Naive thymus-derived CD4-positive, alpha-beta T cell (primary cell): Measurements from ENCODE around the gene GNG13. TPM values are rescaled to one million over a fixed set of nuclear protein-coding genes. Genes with fewer than 3 reads are reported as not detected.

Experiments
- ATAC-seq: fragments of 150-1000 bp; cut with Tn5 transposase; 2 replicates; pipeline ENCODE4 v1.10.0; 2021; ENCODE audit warnings: mild to moderate bottlenecking, moderate library complexity
- CTCF ChIA-PET: fragments of 350-600 bp; sonication (Branson Sonifier 250); formaldehyde crosslinking; loops from one replicate; lab custom pipeline; 2021; ENCODE audit warnings: antibody characterized with exemption; lab: Charles Lee
- POLR2A ChIA-PET: fragments of 350-600 bp; sonication (Branson Sonifier 250); formaldehyde crosslinking; loops from one replicate; lab custom pipeline; 2021; ENCODE audit warnings: antibody characterized with exemption, inconsistent platforms; lab: Charles Lee
- DNase-seq, 9 donors: peaks; one replicate each; pipeline versions ENCODE4 v3.0.0 to v3.0.0-alpha.2; 2020 to 2022; ENCODE audit warnings: mixed read lengths in 1 of 9
- H3K27ac ChIP-seq: one replicate; pipeline ENCODE4 v1.7.0; 2013; ENCODE audit warnings: mild to moderate bottlenecking, low read depth, low read length, moderate library complexity
- H3K27me3 ChIP-seq, 2 donors: one replicate each; pipeline ENCODE4 v1.7.0; 2013; ENCODE audit warnings: low read length in 2 of 2, mild to moderate bottlenecking in 2 of 2, moderate library complexity in 2 of 2; ENCODE audit not compliant: control insufficient read depth in 2 of 2, insufficient read depth in 2 of 2
- H3K36me3 ChIP-seq, 3 experiments: 1 replicate in 2 of 3; 2 replicates in 1 of 3; pipeline ENCODE4 v1.7.0; 2013; ENCODE audit warnings: low read length in 3 of 3, mild to moderate bottlenecking in 3 of 3, moderate library complexity in 1 of 3; ENCODE audit not compliant: insufficient read depth in 3 of 3, control insufficient read depth in 2 of 3
- H3K4me1 ChIP-seq, 2 donors: one replicate each; pipeline ENCODE4 v1.7.0; 2013; ENCODE audit warnings: low read length in 2 of 2, mild to moderate bottlenecking in 2 of 2, moderate library complexity in 1 of 2; ENCODE audit not compliant: control insufficient read depth in 2 of 2, insufficient read depth in 2 of 2
- H3K4me3 ChIP-seq: 2 replicates; pipeline ENCODE4 v1.7.0; 2013; ENCODE audit warnings: mild to moderate bottlenecking, low read length
- H3K9me3 ChIP-seq, 3 experiments: 1 replicate in 2 of 3; 2 replicates in 1 of 3; pipeline ENCODE4 v1.7.0; 2013; ENCODE audit warnings: low read length in 3 of 3; ENCODE audit not compliant: control insufficient read depth in 2 of 3
- H3K27ac Mint-ChIP-seq, 9 donors: one replicate each; pipeline ENCODE4 v1.8.0; 2020 to 2022; ENCODE audit warnings: mixed read lengths in 9 of 9, mild to moderate bottlenecking in 8 of 9, moderate library complexity in 5 of 9, inconsistent platforms in 2 of 9
- H3K27me3 Mint-ChIP-seq, 5 donors: one replicate each; pipeline ENCODE4 v1.8.0; 2021 to 2022; ENCODE audit warnings: mixed read lengths in 5 of 5, mild to moderate bottlenecking in 1 of 5
- H3K36me3 Mint-ChIP-seq, 5 donors: one replicate each; pipeline ENCODE4 v1.8.0; 2020 to 2022; ENCODE audit warnings: mixed read lengths in 5 of 5, mild to moderate bottlenecking in 3 of 5, inconsistent platforms in 1 of 5
- H3K4me1 Mint-ChIP-seq, 7 donors: one replicate each; pipeline ENCODE4 v1.8.0; 2020 to 2022; ENCODE audit warnings: mixed read lengths in 7 of 7, mild to moderate bottlenecking in 3 of 7, inconsistent platforms in 1 of 7
- H3K4me3 Mint-ChIP-seq, 10 donors: one replicate each; pipeline ENCODE4 v1.8.0; 2020 to 2022; ENCODE audit warnings: mild to moderate bottlenecking in 10 of 10, mixed read lengths in 10 of 10, moderate library complexity in 6 of 10, inconsistent platforms in 2 of 10
- H3K9me3 Mint-ChIP-seq, 11 donors: one replicate each; pipeline ENCODE4 v1.8.0; 2020 to 2022; ENCODE audit warnings: mixed read lengths in 11 of 11, mild to moderate bottlenecking in 4 of 11, inconsistent platforms in 1 of 11, moderate library complexity in 1 of 11
- intact Hi-C, 2 donors: fragments of 100-400 bp; cut with micrococcal nuclease; formaldehyde crosslinking; loops; one replicate each; pipeline ENCODE4 v1.15.1; 2023
- microRNA-seq: library from miRNA; unstranded; fragments of <30 nt; microRNA quantifications from one replicate; pipeline ENCODE4 v1.2.0, GENCODE V29; 2022; ENCODE audit warnings: borderline microRNAs expressed
- polyA plus RNA-seq, 2 donors: library from polyadenylated mRNA; unstranded; fragments of 300-500 nt; fragmentation: Illumina TruSeq; gene quantifications; one replicate each; pipeline ENCODE4 v1.2.3, GENCODE V29; 2021
- total RNA-seq, 6 experiments: library from RNA in 5 of 6; stranded (reverse) in 5 of 6; gene quantifications; 1 replicate in 5 of 6; 2 replicates in 1 of 6; pipeline ENCODE4 v1.2.3 and lab custom pipeline; 2021 to 2026

Gene GNG13
- total and polyA plus RNA-seq, 7 experiments from 2014 or later, result not detected

- H3K27ac ChIP-seq, result no peak overlapping the region
- Mint-ChIP-seq H3K27ac (no peak overlapping the region), H3K4me3 (no peak overlapping the region), H3K27me3 (peaks cover 0 to 7% (median 4%) of the 10 kb centered on the region in 5 donors), H3K36me3 (no peaks in the 10 kb centered on the region), H3K9me3 (peaks cover 0 to 5% (median 0%) of the 10 kb centered on the region in 11 donors), H3K4me1 (peaks cover 0 to 4% (median 3%) of the 10 kb centered on the region in 7 donors)
- no peaks in the 10 kb centered on the region for H3K4me1 ChIP-seq
- no peak for ATAC-seq
- no peak for DNase-seq
- H3K4me3 ChIP-seq, result no peak overlapping the region
- intact Hi-C loops, result no loop called here
- no peaks in the 10 kb centered on the region for H3K36me3 ChIP-seq
- H3K9me3 ChIP-seq, result no peaks in the 10 kb centered on the region
- ChIA-PET CTCF (interaction anchor here (0.7 kb wide), 1 partner anchor 33 kb away, joined by 3 read pairs; no protein-coding TSS in a partner anchor), POLR2A (no interaction called here)
- no peaks in the 10 kb centered on the region for H3K27me3 ChIP-seq
These were observed 48.6 kb downstream of the GNG13 start for GRCh38 chr16:752007-752312.

- no peaks in the 10 kb centered on the region for H3K4me1 ChIP-seq
- Mint-ChIP-seq H3K27me3 (peaks cover 0 to 5% (median 1%) of the 10 kb centered on the region in 5 donors), H3K36me3 (no peaks in the 10 kb centered on the region), H3K27ac (no peak overlapping the region), H3K4me1 (peaks cover 0 to 4% (median 3%) of the 10 kb centered on the region in 7 donors), H3K4me3 (no peak overlapping the region), H3K9me3 (peaks cover 0 to 2% (median 0%) of the 10 kb centered on the region in 11 donors)
- CTCF ChIA-PET, result interaction anchor here (0.7 kb wide), 1 partner anchor 33 kb away, joined by 3 read pairs; no protein-coding TSS in a partner anchor
- no peaks in the 10 kb centered on the region for H3K36me3 ChIP-seq
- DNase-seq, result no peak
- intact Hi-C loops, result no loop called here
- no peak for ATAC-seq
- no peak overlapping the region for H3K27ac ChIP-seq
- POLR2A ChIA-PET, result no interaction called here
- H3K27me3 ChIP-seq, result no peaks in the 10 kb centered on the region
- H3K4me3 ChIP-seq, result no peak overlapping the region
- H3K9me3 ChIP-seq, result no peaks in the 10 kb centered on the region
These were observed 49.2 kb downstream of the GNG13 start for GRCh38 chr16:751152-752006.

GRCh38 chr16:750485-750884 is 50.0 kb downstream of the GNG13 start:
- Mint-ChIP-seq H3K4me1 (peaks cover 0 to 4% (median 3%) of the 10 kb centered on the region in 7 donors), H3K9me3 (no peaks in the 10 kb centered on the region), H3K27ac (no peak overlapping the region), H3K27me3 (peaks cover 0 to 2% (median 0%) of the 10 kb centered on the region in 5 donors), H3K4me3 (no peak overlapping the region), H3K36me3 (no peaks in the 10 kb centered on the region)
- ATAC-seq, result no peak
- H3K4me1 ChIP-seq, result no peaks in the 10 kb centered on the region
- H3K36me3 ChIP-seq, result no peaks in the 10 kb centered on the region
- POLR2A ChIA-PET, result no interaction called here
- no peaks in the 10 kb centered on the region for H3K9me3 ChIP-seq
- no peak for DNase-seq
- H3K27ac ChIP-seq, result no peak overlapping the region
- no peak overlapping the region for H3K4me3 ChIP-seq
- no peaks in the 10 kb centered on the region for H3K27me3 ChIP-seq
- CTCF ChIA-PET, result no interaction called here
- intact Hi-C loops, result no loop called here

GRCh38 chr16:749010-749409 is 51.5 kb downstream of the GNG13 start:
- no peak for DNase-seq
- no peak overlapping the region for H3K4me3 Mint-ChIP-seq
- Histone ChIP-seq H3K4me1 (no peaks in the 10 kb centered on the region), H3K9me3 (no peaks in the 10 kb centered on the region), H3K4me3 (no peak overlapping the region), H3K27me3 (no peaks in the 10 kb centered on the region), H3K27ac (no peak overlapping the region), H3K36me3 (no peaks in the 10 kb centered on the region)
- intact Hi-C loops, result no loop called here
- no peaks in the 10 kb centered on the region for H3K4me1 Mint-ChIP-seq
- H3K36me3 Mint-ChIP-seq, result no peaks in the 10 kb centered on the region
- POLR2A ChIA-PET, result interaction anchor here (0.6 to 1.6 kb wide), 3 partner anchors 8 to 1242 kb away, joined by 3 to 5 read pairs (median 4); partner anchors contain the start of gene CIAO3
- no peak for ATAC-seq
- H3K27me3 Mint-ChIP-seq, result peaks cover 0 to under 1% (median 0%) of the 10 kb centered on the region in 5 donors
- H3K27ac Mint-ChIP-seq, result no peak overlapping the region
- CTCF ChIA-PET, result interaction anchor here (0.6 kb wide), 1 partner anchor 308 kb away, joined by 3 read pairs; no protein-coding TSS in a partner anchor
- H3K9me3 Mint-ChIP-seq, result no peaks in the 10 kb centered on the region

Small RNAs within 50 kb of the gene (microRNA-seq; reads per million reads assigned to microRNA genes)
- gene MIR662, result not detected

Other genes starting within 250 kb of the GNG13 start
- gene PRR35, start 240.3 kb downstream of the GNG13 start, total RNA-seq, result not detected
- not detected for gene PRR35, start 240.3 kb downstream of the GNG13 start, polyA plus RNA-seq
- gene NHLRC4, start 233.7 kb downstream of the GNG13 start, total RNA-seq, result 1 to 10 TPM; 1.6 to 5.8 (median 3.2) TPM
- 1 to 10 TPM; 4.6 to 5.1 TPM for gene NHLRC4, start 233.7 kb downstream of the GNG13 start, polyA plus RNA-seq
- gene PIGQ, start 230.8 kb downstream of the GNG13 start, total RNA-seq, result 10 to 100 TPM; 27.1 to 63.0 (median 45.1) TPM
- 10 to 100 TPM; 12.3 to 16.2 TPM for gene PIGQ, start 230.8 kb downstream of the GNG13 start, polyA plus RNA-seq
- gene RAB40C, start 210.7 kb downstream of the GNG13 start, total RNA-seq, result 10 to 100 TPM; 15.8 to 23.2 (median 17.8) TPM
- gene RAB40C, start 210.7 kb downstream of the GNG13 start, polyA plus RNA-seq, result 10 to 100 TPM in 1 of 2 donors, 1 to 10 TPM in 1; 7.9 to 17.5 TPM
- gene WFIKKN1, start 169.7 kb downstream of the GNG13 start, total RNA-seq, result under 1 TPM; 0.34 to 0.81 (median 0.56) TPM
- gene WFIKKN1, start 169.7 kb downstream of the GNG13 start, polyA plus RNA-seq, result not detected
- gene METTL26, start 164.4 kb downstream of the GNG13 start, total RNA-seq, result 10 to 100 TPM; 41.7 to 97.5 (median 64.0) TPM
- gene METTL26, start 164.4 kb downstream of the GNG13 start, polyA plus RNA-seq, result 10 to 100 TPM; 95.8 to 96.9 TPM
- gene MCRIP2, start 158.9 kb downstream of the GNG13 start, total RNA-seq, result 10 to 100 TPM; 21.4 to 33.6 (median 28.8) TPM
- gene MCRIP2, start 158.9 kb downstream of the GNG13 start, polyA plus RNA-seq, result 10 to 100 TPM; 26.8 to 35.8 TPM
- 10 to 100 TPM; 11.7 to 70.6 (median 13.9) TPM for gene WDR90, start 151.4 kb downstream of the GNG13 start, total RNA-seq
- under 1 TPM; 0.56 to 0.63 TPM for gene WDR90, start 151.4 kb downstream of the GNG13 start, polyA plus RNA-seq
- 100 to 1,000 TPM; 145 to 232 (median 186) TPM for gene RHOT2, start 132.6 kb downstream of the GNG13 start, total RNA-seq
- 10 to 100 TPM; 32.7 to 56.7 TPM for gene RHOT2, start 132.6 kb downstream of the GNG13 start, polyA plus RNA-seq
- 1 to 10 TPM in 4 of 5 experiments, under 1 TPM in 1; 0.65 to 3.1 (median 1.6) TPM for gene RHBDL1, start 125.1 kb downstream of the GNG13 start, total RNA-seq
- gene RHBDL1, start 125.1 kb downstream of the GNG13 start, polyA plus RNA-seq, result not detected
- gene STUB1, start 120.3 kb downstream of the GNG13 start, total RNA-seq, result 100 to 1,000 TPM in 1 of 5 experiments, 10 to 100 TPM in 4; 68.6 to 105 (median 77.4) TPM
- 100 to 1,000 TPM; 132 to 159 TPM for gene STUB1, start 120.3 kb downstream of the GNG13 start, polyA plus RNA-seq
- 10 to 100 TPM; 26.8 to 48.1 (median 37.2) TPM for gene JMJD8, start 116.4 kb downstream of the GNG13 start, total RNA-seq
- 10 to 100 TPM; 43.2 to 62.1 TPM for gene JMJD8, start 116.4 kb downstream of the GNG13 start, polyA plus RNA-seq
- 10 to 100 TPM; 13.3 to 19.4 (median 16.5) TPM for gene WDR24, start 110.3 kb downstream of the GNG13 start, total RNA-seq
- 10 to 100 TPM; 10.6 to 21.2 TPM for gene WDR24, start 110.3 kb downstream of the GNG13 start, polyA plus RNA-seq
- 10 to 100 TPM; 13.2 to 45.4 (median 18.0) TPM for gene FBXL16, start 94.9 kb downstream of the GNG13 start, total RNA-seq
- gene FBXL16, start 94.9 kb downstream of the GNG13 start, polyA plus RNA-seq, result 10 to 100 TPM; 11.1 to 21.1 TPM
- 1 to 10 TPM; 4.8 to 5.1 (median 5.0) TPM for gene METRN, start 85.6 kb downstream of the GNG13 start, total RNA-seq
- 1 to 10 TPM; 3.7 to 4.5 TPM for gene METRN, start 85.6 kb downstream of the GNG13 start, polyA plus RNA-seq
- 10 to 100 TPM; 11.9 to 20.7 (median 13.6) TPM for gene ANTKMT, start 79.6 kb downstream of the GNG13 start, total RNA-seq
- gene ANTKMT, start 79.6 kb downstream of the GNG13 start, polyA plus RNA-seq, result 10 to 100 TPM; 14.7 to 26.8 TPM
- gene CCDC78, start 74.3 kb downstream of the GNG13 start, total RNA-seq, result 1 to 10 TPM; 2.6 to 4.4 (median 3.0) TPM
- not detected for gene CCDC78, start 74.3 kb downstream of the GNG13 start, polyA plus RNA-seq
- gene HAGHL, start 73.6 kb downstream of the GNG13 start, total RNA-seq, result 10 to 100 TPM in 3 of 5 experiments, 1 to 10 TPM in 2; 5.5 to 14.6 (median 10.7) TPM
- gene HAGHL, start 73.6 kb downstream of the GNG13 start, polyA plus RNA-seq, result 1 to 10 TPM in 1 of 2 donors, under 1 TPM in 1; 0.72 to 1.1 TPM
- gene CIAO3, start 59.7 kb downstream of the GNG13 start, total RNA-seq, result 10 to 100 TPM; 39.0 to 55.5 (median 46.1) TPM
- gene CIAO3, start 59.7 kb downstream of the GNG13 start, polyA plus RNA-seq, result 10 to 100 TPM; 13.9 to 34.9 TPM
- under 1 TPM in 1 of 5 experiments, not detected in 4; 0.64 TPM for gene MSLN, start 40.0 kb downstream of the GNG13 start, total RNA-seq
- not detected for gene MSLN, start 40.0 kb downstream of the GNG13 start, polyA plus RNA-seq
- 10 to 100 TPM; 16.3 to 34.3 (median 30.3) TPM for gene RPUSD1, start 12.4 kb downstream of the GNG13 start, total RNA-seq
- gene RPUSD1, start 12.4 kb downstream of the GNG13 start, polyA plus RNA-seq, result 10 to 100 TPM; 21.2 to 42.9 TPM
- 10 to 100 TPM; 32.0 to 74.8 (median 51.7) TPM for gene CHTF18, start 12.1 kb downstream of the GNG13 start, total RNA-seq
- gene CHTF18, start 12.1 kb downstream of the GNG13 start, polyA plus RNA-seq, result 1 to 10 TPM; 4.5 to 8.2 TPM
- 10 to 100 TPM; 25.9 to 63.1 (median 43.1) TPM for gene LMF1, start 170.2 kb upstream of the GNG13 start, total RNA-seq
- 10 to 100 TPM; 10.6 to 19.4 TPM for gene LMF1, start 170.2 kb upstream of the GNG13 start, polyA plus RNA-seq
- gene SOX8, start 181.0 kb upstream of the GNG13 start, total RNA-seq, result 1 to 10 TPM in 4 of 5 experiments, under 1 TPM in 1; 0.07 to 5.4 (median 4.7) TPM
- gene SOX8, start 181.0 kb upstream of the GNG13 start, polyA plus RNA-seq, result 1 to 10 TPM; 2.3 to 3.1 TPM